Stimulated activated CD8-positive, alpha-beta memory T cell treated with anti-CD3 and anti-CD28 coated beads, Interleukin-7, amount 100 ng/mL, for 4 hours (primary cell): ENCODE data around the gene FBXW11.

ENCODE experiments used
- DNase-seq, 2 donors: peaks; one replicate each; pipeline ENCODE4 v3.0.0-alpha.2; 2020; ENCODE audit warnings: low read depth in 2 of 2

FBXW11 gene

DNA sequence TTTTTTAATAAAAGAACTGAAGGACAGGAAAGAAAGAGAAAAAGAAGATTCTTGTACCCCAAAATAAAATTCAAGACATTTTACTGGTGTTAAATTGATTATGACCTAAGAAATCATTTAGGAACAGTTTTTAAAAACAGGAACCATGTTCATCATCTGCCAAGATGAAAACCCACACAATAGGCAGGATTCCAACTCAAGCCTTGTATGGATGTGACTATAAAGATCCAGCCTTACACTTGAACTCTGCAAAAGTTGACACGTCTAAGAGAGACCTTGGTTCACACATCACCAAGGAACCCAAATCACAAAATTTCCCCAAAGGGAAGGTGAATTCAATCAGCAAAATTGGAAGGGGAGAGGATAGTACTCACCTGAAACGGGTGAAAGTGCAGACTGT lies 138.2 kb downstream of the FBXW11 start:
- DNase-seq = no peak

DNA sequence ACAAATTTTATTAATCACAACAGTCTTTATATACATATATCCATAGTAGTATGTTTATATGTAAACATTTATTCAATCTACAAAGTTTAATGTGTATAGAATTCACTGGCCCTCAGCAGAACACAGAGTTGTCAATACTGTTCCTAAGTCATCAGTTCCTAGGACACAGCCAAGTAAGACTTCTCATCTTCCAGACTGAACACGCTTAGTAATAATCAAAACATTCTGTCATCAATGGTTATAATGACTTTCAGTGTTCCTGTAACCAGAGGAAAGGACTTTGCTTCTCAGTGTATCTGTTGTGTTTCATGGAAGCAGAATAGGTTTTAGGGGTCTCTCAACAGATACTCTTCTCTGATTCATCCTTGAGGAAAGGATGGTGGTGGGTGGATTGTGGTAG lies 138.7 kb downstream of the FBXW11 start:
- DNase-seq = no peak

DNA sequence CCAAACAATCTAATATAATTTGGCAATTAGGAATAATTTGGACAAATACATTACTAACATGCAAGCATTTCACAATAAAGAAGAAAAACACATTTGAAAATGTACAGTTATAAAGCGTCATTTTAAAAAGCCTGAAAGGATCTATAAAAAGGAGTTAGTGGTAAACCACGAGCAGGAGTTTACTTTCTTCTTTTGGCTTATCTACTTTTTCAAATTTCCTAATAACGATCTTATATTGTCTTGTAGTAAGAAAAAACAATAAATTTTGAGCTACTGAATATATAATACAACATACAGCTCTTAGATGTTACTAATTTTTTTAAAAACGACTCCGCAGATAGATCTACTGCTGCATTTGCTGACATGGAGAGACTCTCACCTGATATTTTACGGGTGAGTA lies 141.0 kb downstream of the FBXW11 start:
- no peak for DNase-seq

DNA sequence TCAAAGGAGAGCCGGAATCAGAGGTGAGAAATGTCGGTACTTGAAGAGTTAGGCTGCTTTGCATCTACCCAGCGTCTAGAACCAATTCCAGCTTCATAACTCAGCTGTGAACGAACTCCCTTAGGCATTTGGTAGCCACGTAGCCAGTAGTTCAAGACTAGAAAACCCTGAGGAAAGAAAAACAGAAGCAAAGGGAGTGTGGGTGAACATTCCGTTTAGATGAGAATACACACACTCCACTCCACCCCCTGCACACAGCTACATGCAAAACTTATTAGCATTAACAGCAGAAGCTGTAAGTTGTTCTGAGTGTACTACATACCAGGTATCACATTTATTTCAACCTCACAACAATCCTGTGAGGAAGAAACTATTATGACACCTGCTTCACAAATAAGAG lies 142.5 kb downstream of the FBXW11 start:
- no peak for DNase-seq

DNA sequence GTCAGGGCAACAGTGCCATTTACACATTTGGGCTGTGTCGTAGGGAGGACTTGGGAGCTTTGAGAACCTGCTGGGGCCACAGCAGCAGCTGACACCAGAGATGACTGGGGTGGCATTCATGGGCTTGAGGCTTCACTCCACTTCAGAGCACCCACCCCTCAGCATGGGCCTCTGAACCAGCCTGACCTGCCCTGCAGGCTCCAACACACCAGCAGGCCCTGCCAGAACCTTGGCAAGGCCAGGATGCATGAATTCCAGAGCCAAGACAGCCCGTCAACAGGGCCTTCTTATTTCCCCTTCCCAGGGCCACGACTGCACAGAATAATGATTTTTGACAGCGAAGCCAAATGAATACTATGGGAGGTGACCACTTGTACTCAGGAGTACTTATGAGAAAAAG lies 143.8 kb downstream of the FBXW11 start:
- no peak for DNase-seq

DNA sequence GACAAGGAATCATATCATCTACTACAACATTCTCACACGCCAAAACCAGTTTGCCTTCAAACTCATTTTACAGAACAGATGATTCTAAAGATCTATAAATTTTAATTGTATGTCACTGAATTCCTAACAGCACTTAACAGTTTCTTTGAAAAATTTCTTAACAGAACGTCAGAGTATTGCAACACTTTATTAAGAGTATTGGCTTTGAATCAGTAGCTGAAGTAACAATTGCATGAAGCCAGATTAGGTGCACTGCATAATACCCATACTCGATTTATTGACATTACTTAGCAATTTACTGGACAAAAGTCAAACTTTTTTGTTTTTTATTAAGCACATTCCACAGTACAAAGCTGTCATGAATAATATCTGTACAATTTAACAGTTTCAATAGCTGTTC lies 145.1 kb downstream of the FBXW11 start:
- no peak for DNase-seq

DNA sequence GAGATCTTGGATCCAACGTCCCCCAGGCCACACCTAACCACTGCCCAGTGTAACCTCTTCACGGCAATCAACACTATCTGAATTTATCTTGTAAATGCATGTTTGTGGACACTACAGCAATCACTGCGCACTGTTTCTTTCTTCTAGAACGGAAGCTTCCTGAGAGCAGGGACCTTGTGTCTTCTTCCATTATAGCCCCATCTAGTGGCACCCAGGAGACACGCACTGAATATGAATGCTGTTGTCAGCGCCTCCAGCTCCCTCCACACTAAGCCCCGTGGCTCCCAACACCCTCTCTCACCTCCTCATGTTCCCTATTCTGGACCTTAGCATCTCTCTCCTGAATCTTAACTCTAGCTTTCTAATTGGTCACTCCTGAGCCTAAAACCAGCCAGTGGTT lies 148.1 kb downstream of the FBXW11 start:
- DNase-seq = no peak

DNA sequence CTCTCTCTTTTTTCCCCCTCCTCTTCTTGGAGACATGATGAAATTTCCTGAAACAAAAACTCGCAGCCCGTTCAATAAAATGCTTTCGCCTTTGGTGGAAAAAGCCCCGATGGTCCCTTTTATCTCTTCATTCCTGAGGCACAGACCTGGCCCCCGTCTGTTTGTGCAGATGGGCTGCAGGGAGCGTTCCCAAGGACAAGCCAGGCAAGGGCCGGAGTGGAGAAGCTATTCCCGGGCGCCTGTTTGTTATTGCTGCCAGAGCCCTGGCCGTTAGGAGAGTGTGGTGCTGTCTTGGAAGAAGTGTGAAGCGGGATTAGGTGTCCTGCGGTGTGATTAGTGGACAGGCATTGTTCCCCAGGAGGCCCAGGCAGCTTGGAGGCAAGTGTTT lies 149.0 kb downstream of the FBXW11 start:
- DNase-seq = no peak

DNA sequence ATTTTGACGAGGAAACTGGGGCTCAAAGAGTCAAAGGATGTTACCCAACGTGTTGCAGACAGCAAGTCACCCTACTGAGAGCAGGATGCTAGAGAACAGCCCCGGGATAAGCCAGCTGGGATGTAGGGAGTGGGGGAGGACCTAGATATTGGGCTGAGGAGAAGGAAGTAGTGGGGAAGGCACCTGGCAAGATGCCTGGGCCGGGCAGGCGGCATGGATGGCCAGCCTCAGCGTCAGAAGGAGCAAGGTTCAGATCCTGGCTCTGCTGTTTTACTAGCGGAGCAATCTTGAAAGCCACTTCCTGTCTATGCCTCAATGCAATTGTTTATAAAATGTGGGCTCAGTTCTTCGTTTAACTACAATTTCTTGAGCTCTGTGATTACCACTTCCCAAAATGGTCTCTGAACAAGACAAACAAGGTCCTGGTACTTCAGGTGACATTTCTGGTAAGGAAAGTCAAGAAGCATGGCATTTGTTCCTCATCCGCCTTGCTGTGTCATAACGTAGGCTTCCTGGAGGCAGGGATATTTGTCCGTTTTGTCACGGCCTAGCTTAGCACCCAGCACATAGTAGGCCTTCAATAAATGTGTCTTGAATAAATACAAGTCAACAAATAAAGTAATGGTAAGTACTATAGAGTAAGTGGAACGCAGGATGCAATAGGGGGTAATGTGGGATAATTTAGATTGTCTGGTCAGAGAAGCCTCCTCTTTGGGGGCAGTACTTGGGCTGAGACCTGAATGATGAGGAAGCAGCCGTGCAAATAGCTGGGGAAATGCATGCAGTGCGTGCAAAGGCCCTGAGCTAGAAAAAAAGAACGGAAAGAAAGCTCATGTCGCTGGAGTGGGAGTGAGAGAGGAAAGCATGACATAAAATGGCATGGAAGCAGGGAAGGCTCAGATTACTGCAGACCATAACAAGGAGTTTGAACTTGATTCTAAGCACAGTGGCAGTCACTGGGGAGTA lies 150.4 kb downstream of the FBXW11 start:
- DNase-seq = no peak

DNA sequence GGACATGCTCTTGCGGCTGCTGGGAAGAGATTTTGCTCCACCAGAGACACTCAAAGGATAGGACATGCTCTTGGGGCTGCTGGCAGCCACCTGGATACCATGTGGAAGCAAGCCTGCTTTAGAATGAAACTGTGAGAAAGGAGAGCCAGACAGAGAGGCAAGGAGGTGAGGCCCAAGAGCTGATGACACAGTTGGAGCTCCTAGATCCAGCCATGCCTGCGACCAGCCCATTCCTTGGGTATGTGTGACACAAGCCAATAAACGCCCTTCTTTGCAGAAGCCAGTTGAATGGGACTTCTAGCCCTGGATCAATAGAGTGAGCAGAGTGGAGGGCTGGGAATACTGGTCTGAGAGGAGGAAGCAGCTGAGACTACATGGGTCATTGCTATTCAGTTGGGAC lies 151.2 kb downstream of the FBXW11 start:
- DNase-seq = no peak

DNA sequence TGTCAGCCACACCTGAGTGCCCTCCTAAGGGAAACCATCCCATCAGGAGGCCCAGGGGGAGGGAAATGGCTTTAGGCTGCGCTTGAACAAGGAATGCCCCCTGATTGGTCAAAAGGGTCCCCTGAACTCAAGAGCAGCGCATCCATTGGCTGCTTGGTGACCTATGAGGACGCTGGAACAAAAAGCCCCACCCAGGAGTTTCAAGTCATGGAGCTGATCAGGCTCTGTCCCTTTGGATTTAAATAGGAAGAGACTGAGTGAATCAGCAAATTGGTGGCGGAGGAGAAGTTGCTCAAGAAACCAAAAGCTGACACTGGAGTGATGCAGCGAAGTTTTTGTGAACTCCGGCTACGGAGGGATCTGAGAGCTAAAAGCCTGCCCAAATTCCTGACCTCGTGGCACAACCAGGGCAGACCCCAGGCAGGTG lies 154.2 kb downstream of the FBXW11 start:
- DNase-seq = no peak

DNA sequence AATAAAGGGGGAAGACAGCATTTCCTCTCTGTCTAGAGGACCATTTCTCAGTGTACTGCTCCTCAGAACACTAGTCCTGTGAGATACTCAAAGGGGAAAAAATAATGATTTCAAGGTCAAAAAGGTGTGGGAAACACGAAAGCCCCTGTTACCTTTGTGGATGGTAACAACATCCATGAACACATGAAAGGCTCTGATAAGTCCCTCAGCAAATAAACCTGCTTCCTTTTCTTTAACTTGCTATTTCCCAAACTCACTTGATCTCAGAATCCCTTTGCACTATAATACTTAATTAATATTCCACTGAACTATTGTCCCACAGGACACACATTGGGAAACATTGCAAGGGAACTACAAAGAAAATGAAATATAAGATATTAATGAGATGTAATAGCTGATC lies 155.2 kb downstream of the FBXW11 start:
- DNase-seq = no peak

DNA sequence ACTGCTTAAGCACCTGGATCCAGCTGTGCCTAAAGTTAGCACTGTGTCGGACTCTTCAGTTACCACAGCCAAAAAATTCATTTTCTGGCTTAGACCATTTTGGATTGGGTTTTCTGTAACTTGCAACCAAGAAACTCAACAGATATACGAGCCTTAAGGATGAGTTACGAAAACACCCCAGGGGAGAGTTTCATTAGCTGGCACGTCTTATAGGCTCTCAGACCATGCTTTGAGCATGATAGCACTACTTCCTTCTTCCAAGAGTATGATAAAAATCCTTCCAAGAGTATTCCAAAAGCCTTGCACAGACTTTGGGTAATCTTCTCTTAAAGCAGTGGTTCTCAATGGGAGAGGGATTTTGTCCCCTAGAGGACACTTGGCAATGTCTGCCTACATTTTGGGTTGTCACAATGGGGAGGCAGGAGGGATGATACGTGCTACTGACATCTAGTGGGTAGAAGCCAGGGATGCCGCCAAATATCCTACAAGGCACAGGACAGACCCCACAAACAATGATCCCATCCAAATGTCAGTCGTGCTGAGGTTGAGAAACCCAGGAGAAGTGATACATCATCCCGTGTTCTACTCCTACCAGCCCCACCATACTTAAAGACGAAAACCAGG lies 156.0 kb downstream of the FBXW11 start:
- DNase-seq = no peak

DNA sequence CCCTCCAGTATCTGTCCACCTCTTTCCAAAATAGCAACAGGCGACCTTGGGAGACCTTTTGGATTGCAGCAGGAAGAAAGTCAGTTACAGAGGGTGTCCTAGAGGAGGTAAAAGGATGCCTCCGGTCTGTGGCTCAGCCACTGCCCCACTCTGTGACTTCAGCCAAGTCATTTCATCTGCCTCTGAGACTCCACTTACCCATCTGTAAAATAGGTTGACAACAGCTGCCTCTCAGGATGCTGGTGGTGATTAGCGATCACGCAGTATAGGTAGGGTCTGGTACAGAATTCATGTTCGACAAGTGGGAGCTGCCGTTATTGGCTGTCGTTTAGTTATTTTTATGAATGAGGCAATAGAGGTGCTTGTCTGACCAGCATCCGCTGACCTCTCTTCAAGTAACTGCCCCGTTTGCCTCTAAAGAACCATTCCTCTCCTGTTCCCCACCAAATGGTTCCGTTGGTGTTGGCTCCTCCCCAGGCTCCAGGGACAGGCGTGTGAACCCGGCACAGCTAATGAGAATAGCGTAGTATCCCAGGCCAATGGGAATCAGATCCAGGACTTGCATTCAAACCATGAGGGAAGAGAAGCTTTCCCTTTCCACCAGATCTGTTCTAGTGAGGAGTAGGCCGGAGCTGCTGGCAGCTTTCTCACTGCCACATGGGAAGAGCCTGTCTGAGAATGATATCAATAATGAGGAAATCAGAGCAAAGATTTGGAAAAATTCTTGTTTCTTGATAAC lies 156.7 kb downstream of the FBXW11 start:
- DNase-seq = no peak

DNA sequence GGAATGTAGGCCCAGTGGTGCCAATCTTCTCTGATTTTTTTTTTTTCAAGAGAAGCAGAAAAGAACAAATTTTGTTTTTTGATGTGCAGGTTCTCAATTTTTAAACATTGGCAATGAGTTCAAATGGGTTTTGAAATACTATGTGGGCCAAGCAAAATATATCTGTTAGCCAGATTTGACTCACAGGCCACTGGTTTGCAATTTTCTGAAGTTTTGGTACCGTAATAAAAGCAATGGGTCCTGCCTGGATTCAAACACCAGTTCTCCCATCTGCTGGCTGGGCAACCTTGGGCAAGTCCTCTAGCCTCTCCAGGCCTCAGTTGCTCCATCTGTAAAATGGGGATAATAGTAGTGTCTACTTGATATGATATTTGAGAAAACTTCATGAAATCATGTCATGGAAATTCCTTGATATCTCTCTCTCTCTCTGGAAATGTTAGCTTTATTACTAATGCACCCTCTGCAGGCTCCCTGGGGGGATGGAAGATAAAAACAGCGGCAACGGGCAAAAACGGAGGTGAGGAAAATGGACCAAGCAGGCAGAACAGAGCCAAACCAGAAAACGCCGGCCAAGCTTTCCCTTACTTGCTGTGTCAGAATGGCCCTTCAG lies 157.4 kb downstream of the FBXW11 start:
- no peak for DNase-seq

DNA sequence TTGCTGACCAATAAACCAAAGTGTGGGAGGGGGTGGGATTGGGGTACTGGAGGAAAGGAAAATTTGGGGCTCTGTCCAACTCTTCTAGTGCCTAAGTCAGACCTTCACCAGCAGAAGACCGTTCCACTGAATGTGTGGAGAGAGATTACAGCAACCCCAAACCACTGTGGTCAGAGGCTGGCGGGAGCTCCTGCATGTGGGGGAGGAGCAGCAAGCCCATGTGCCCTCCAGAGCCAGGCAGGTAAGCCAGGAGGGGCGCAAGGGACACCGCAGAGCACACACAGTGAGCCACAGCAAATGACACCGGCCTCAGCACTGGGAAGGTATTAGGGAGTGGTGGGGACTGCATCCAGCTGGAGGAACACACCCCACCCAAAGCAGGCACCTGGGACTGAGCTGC lies 158.0 kb downstream of the FBXW11 start:
- DNase-seq = no peak

DNA sequence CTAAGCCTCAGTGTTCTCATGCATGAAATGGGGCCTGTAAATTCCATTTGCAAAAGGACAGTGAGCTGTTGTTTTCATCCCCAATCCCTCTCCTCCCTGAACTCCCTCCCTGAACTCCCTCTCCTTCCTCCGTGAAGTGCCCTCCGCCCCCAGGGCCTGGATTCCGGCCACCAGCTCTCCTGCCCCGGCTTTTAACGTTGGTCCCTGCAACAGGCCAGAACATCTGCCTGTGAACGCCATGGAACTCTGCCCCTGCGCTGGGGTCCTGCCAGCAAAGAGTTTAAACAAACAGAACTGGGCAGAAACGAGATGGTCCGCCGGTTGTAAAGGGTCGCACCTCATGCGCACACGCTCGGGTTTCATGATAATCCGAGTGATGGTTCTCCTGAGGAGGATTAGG lies 158.4 kb downstream of the FBXW11 start:
- DNase-seq = no peak

DNA sequence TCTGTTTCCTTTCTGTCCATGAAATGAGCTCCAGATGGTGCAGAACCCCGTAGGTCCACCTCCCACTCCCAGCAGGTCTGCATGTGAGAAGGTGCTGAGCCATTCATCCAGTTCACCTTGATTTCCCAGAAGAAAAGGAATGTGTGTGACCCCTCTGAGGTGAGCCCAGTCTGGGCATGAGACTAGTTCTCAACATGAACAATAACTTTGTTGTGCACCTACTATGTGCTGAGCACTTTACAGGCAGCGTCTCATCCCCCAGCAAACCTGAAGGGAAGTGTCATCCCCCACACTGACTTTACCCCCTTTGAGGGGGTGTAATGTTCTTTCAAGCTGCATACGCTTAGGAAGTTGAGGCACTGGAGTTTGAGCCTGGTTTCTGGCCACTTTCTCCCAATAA lies 159.4 kb downstream of the FBXW11 start:
- no peak for DNase-seq

DNA sequence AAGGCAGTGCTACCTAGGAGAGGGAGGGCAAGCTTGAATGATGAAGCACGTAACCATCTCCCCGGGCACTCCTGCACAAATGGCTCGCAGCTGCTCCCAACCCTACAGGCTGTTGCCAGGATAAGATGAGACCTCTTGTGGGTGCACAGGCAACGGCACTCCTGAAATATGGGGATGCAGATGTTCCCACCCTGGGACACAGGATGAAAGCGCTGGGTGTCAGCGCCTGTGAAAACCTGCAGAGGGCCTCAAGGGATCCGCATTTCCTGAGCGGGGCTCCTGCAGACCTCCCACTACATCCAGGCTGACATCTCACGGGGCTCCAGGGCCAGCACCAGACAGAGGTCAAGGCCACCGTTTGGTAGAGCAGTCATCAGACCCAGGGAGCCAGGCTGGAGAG lies 160.1 kb downstream of the FBXW11 start:
- DNase-seq = no peak

DNA sequence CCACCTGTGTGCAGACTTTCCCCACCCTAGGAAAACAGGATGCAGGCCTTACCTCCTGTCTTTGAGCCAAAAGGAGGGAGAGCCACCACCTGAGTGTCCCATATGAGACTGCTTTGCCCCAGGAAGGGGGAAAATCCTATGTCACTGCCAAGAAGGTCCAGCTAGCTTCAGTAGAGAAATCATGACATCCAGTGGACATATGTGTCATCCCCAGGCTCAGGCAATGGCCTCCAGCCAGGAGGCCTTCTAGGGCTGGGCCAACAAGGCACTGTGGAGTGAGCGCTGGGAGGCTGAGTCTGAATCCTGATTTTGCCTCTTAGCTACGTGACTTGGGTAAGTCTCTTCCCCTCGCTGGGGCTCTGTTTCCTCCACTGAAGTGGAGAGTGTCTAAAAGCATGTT lies 160.6 kb downstream of the FBXW11 start:
- no peak for DNase-seq

DNA sequence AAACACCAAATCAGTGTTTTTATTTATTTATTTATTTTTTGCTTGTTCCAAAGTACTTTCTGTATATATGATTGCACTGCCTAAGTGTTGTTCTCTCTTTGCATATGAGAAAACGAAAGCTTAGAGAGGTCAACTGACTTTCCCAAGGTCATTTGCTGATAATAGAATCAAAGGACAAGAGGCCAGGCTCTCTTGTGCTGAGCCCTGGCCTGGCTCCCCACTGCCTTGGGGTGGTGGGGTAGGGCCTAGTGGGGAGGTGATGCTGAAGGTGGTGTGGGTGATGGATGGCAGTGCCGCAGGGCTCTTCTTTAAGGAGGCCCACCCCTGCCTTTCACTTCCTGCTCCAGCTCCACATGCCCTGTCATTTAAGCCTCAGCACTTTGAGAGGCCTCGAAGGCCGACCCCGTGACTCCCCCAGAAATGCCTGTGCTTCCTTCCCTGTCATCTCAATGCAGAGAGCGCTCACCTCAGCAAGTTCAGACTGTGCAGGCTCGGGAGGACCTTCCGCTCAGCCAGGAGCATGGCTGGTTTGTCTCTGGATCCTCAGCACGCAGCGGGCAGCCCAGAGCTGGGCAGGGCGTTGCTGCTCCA lies 161.3 kb downstream of the FBXW11 start:
- no peak for DNase-seq

DNA sequence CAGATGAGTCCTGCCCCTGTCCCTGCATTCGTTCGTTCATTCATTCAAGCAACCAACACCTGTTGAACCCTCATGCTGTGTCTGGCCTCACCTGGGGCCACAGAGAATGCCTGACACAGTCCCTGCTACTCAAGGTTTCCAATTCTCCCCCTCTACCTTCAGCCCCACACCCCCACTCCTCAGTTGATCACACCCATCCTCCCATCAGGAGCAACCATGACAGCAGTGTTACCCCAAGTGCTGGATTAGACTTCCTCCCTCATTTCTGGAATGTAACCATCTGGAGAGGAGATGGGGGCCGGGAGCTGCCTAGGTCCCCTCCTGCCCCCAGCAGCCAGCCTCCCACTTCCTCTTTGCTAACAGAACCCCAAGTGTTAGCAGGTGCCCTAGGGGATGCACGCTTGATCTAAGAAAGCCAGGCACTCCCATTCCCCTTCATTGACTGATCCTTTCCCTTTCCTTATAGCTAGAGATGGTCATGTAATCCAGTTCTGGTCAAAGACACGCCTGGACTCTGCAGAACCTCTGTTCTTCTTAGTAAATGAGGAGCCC lies 163.6 kb downstream of the FBXW11 start:
- no peak for DNase-seq
